NOMO-1 treated with DMSO at 0.1 percent for 48 hours (cell line): ENCODE measurements around the gene F11.
"Not testable (repeated sequence)": the region's sequence is repeated elsewhere in the genome, so short reads cannot be mapped to it uniquely, and the experiment has no call there.

Experiments used
- DNase-seq: peaks from one replicate; lab custom pipeline; 2025; ENCODE audit not compliant: unreplicated experiment; lab: John Stamatoyannopoulos, UW

The F11 gene

GRCh38 chr4:186249785-186250754 is 15.9 kb upstream of the F11 start:
- no peak for DNase-seq

DNA sequence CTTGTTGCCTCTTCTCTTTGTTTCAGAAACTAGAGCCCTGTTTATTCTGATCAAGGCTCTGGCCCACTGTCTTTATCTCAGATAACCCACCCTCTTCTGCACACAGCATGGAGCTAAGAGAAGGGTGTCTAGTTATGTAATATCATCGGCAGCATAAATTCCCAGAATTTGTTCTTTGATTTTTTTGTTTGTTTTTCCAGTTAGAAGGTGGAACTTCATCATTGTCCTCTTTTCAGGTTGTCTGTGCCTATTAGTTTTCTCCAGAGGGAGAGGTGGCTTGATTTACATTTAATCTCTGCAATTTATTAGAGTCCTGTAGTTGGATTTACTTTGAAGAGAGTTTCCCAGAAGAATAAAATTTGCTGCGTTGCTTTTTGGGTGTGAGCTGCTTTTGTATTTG is 15.2 kb upstream of the F11 start:
- DNase-seq = no peak

- DNase-seq = no peak
Observed at GRCh38 chr4:186255122-186255521, 10.9 kb upstream of the F11 start.

- peak; percentile 56 for DNase-seq
Observed at GRCh38 chr4:186258216-186258811, 7.7 kb upstream of the F11 start.

DNA sequence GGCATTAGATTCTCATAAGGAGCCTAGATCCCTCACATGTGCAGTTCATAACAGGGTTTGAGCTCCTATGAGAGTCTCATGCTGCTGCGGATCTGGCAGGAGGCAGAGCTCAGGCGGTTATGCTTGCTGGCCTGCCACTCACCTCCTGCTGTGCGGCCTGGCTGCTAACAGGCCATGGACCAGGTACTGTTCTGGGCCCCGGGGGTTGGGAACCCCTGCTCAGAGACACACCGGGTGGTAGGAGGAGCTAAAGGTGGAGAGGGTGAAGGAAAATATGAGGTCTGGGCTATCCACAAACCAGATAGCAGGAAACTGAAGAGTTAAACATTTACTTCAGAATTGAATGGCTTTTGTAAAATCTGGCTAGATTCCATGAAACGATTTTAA is 5.9 kb upstream of the F11 start:
- no peak for DNase-seq

DNA sequence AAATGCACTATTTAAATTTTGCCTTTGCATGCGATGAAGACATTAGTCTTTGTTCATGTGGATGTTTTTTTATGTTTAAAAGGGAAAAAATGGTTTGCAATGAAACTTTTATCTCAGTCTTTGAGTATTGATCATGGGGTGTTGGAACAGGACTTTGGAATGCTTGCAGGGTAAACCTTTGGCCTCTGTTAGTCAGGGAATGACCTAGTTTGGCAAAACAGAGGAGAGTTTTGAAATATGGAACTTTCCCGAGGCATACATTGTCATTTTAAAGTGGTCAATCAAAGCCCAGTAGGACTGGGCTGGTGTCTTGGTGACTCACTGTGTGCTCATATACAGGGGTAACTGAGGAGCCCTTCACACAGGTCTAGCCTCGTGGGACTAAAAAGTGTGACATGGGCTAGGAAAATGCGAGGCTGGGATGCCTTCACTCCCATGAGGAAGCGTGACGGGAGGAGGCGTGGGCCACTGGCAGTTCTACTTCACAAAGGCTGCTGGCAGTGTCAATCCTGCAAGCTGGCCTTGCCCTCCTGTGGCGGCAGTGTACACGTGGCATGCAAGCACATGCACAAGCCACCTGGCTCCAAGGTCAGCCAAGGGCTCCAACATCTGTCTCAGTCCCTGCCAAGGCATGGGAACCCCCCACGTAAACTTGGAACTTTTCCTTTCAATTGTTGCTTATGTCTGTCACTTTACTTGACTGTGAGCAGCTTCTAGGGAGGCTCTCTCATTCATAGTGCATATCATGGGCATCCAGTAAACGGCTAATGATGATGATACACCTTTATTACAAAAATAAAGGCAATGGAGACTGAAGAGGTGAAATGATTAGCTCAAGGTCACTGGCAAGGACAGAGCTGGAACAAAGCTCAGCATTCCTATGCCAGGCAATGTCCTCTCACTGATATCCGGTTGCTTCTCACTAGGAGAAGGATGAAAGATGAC is 5.2 kb upstream of the F11 start:
- DNase-seq = no peak

- DNase-seq = peak; percentile 1
Observed at GRCh38 chr4:186264660-186265059, 1.3 kb upstream of the F11 start.

DNA sequence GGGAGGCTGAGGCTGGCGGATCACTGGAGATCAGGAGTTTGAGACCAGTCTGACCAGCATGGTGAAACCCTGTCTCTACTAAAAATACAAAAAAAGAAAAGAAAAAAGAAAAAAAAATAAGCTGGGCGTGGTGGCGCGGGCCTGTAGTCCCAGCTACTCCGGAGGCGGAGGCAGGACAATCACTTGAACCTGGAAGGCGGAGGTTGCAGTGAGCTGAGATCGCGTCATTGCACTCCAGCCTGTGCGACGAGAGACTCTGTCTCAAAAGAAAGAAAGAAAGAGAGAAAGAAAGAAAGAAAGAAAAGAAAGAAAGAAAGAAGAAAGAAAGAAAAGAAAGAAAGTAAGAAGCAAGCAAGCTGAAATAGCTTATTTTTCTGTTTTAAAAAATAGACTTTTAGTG is 739 bp upstream of the F11 start:
- DNase-seq = not testable (repeated sequence)

GRCh38 chr4:186266729-186267456 is 904 bp downstream of the F11 start:
- DNase-seq = no peak

DNA sequence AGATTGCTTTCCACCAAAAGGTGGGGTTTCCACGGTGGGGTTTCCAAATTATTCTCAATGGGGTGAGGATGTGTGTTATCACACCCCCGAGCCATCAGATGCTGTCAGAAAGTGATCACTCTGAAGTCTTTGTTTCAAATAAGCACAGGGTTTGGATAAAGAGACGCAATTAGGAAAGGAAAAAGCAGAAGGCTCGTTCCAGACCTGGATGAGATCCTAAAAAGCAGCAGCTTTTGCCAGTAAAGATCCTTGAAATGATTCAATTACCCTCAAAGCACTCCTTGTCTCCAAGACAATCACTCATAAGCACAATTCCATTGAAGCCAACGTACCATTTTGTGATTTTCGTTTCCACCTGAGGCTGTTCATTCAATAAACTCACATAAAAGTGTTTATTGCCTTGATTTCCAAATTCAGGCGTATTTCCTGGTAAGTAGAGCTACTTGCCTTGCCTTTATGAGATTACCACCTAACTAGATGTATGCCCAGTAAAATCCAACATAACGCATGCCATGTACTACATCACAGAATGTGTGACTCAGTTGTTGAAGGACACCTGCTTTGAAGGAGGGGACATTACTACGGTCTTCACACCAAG is 5.2 kb downstream of the F11 start:
- DNase-seq = no peak

DNA sequence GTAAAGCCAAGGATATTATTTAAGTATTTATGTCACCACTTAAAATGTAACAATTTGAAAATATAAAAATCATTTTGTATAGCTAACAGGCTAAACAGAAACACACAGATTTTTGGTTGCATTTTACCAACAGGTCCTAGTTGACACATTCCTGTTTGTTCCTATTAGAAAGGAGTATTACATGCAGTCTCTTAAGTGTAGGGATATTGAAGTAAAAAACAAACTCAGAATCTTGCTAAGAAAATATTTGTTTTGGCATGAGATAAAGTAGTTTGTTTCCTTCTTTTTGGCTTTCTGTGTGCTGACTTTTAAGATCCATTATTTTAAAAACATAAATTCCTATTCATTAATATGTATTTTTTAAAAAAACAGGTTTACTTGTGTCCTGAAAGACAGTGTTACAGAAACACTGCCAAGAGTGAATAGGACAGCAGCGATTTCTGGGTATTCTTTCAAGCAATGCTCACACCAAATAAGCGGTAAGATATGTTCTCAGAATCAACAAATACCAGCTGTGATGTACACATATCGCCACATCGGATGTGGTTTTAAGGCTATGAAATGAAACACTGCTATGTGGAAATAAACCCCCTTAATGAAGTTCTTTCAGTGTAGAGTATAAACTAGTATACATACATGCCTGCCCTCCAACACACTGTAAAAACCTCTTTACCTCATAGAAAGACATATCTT is 6.9 kb downstream of the F11 start:
- DNase-seq = no peak

GRCh38 chr4:186273392-186273789 is 7.4 kb downstream of the F11 start:
- DNase-seq = not testable (repeated sequence)

GRCh38 chr4:186283311-186283710 is 17.3 kb downstream of the F11 start:
- DNase-seq = no peak

- no peak for DNase-seq
Observed at GRCh38 chr4:186285147-186285546, 19.2 kb downstream of the F11 start.

DNA sequence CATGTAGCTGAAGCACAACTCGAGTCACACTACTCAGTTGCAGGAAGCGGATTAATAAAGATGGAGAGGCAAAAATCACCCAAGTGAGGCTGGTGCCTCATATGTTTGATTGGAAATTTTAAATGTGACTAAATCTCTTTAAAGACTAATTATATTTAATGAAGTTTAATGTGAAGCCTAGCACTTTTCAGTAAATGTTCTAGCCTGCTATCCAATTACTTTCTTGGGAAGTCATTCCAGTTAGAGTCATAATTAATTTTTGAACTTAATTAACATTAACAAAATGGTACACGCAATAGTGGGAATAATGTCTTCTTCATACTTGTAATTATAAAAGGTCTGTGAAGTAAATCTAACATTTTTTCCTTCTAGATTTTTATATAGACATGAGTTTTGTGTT is 20.6 kb downstream of the F11 start:
- no peak for DNase-seq

- no peak for DNase-seq
Observed at GRCh38 chr4:186291256-186291890, 25.4 kb downstream of the F11 start.

GRCh38 chr4:186294160-186294559 is 28.2 kb downstream of the F11 start:
- DNase-seq = no peak

- no peak for DNase-seq
Observed at GRCh38 chr4:186296481-186296880, 30.5 kb downstream of the F11 start.

GRCh38 chr4:186297013-186297645 is 31.1 kb downstream of the F11 start:
- DNase-seq = peak; percentile 32
